A549 treated with ZK216348 at 1 μM for 4 hours (cell line): ENCODE data around the gene ADCY2. TPM values are rescaled to one million over a fixed set of nuclear protein-coding genes. Genes with fewer than 3 reads are reported as not detected.

Source experiments
- total RNA-seq: library from RNA; stranded (reverse); fragments of 200-300 nt; extraction: Qiagen RNA extraction; gene quantifications from 5 replicates; pipeline ENCODE4 v1.2.3, GENCODE V29; 2022; ENCODE audit warnings: low read depth

Gene ADCY2
- total RNA-seq: not detected in 5 replicates

DNA sequence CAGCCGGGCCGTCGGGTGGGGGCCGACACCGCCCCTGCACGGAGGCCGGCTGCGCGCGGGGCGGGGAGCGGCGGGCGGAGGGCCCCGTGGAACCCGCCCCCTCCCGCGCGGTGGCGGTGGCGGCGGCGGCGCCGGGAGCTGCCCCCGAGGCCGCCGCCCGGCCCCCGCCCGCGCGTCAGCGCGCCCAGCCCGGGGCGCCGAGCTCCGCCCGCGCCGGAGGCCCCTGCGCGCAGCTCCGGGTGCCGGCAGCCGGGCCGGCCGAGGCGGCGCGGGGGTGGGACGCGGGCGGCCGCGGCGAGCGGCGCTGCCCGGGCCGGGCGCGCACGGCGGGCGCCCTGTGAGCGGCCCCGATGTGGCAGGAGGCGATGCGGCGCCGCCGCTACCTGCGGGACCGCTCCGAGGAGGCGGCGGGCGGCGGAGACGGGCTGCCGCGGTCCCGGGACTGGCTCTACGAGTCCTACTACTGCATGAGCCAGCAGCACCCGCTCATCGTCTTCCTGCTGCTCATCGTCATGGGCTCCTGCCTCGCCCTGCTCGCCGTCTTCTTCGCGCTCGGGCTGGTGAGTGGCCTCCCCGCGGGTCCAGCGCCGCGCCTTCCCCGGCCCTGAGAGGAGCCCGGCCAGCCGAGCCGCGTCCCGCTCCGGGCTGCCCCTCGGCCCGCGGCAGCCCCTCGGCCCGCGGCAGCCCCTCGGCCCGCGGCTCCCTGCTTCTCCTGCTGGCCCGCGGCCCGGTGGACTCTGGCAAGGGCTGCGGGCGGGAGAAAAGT, at the start of gene ADCY2:
Gene ADCY2 (plus strand): TSS at position 192 of the 766 bp plus-strand sequence. CDS start 159 bp downstream, at position 351.

DNA sequence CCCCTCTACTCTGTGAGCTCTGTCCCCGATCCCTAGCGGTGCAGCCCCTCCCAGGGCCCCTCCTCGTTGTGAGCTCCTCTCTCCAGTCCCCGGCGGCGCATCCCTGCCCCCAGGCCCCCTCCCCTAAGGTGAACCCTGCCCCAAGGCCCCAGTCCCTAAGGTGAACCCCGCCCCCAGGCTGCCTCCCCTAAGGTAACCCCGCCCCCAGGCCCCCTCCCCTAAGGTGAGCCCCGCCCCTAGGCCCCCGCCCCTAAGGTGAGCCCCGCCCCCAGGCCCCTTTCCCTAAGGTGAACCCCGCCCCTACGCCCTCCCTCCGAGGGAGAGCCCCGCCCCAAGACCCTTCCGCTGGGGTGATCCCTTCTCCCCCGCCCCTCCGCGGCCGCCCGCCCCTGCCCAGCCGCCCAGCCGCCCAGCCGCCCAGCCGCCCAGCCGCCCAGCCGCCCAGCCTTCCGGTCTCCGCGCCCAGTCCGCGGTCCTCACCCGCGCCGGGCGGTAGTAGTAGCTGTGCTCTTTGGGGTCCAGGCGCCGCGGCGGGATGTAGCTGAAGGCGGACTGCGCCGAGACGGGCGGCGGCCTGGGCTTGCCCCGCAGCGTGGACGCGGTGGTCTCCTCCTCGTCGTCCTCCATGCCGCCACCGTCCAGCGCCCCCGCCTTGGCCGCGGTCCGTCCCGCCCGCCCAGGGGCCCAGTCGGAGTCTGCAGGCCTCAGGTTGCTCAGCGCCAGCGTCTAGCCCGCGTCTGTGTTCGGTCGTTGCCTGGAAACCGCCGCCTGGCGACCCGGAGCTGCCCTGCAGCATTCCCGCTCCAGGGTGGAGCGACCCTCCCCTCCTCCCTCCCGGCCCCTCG, 454.7 kb downstream of the ADCY2 start, which contains the start of gene CFAP90:
Gene CFAP90 (minus strand): TSS at position 739 of the 845 bp plus-strand sequence. CDS start 112 bp downstream, at position 627.

DNA sequence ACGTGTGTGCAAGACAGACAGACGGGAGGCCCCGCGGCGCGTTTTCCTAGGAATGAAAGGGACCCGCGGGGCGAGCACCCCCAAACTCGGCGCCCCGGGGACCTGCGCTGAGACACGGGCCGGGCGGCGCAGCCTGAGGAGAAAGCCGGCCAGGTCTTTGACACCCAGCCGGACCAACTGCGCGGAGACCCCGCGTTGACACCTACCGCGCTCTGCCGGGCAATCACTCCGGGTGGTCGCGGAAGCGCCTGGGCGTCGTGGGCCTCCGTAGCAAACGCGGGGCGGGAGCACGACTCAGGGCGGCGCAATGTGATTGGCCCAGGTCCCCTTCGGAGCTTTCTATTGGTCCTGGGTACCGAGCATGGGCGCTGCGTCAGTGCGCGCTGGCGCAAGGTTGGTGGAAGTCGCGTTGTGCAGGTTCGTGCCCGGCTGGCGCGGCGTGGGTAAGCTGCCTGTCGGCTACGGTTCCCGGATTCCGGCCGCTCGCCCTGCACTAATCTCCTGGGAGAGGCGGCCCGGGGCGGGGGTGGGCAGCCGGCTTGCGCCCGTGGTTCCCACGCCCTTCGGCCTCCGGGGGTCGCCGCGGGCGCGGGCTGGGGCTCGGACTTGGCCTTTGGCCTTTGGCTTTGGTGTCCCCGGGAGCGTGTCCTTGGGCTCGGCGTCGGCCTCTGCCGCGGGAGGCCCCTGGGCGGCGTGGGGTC, 473.0 kb downstream of the ADCY2 start, which contains the start of the genes FASTKD3 and MTRR:
Gene FASTKD3 (minus strand): TSS at position 259 of the 701 bp plus-strand sequence. CDS start 948 bp downstream, outside the sequence.
Gene MTRR (plus strand): TSS at position 376 of the 701 bp plus-strand sequence. CDS start 1,647 bp downstream, outside the sequence.

